ENCODE results near the gene RNF214.

DNA sequence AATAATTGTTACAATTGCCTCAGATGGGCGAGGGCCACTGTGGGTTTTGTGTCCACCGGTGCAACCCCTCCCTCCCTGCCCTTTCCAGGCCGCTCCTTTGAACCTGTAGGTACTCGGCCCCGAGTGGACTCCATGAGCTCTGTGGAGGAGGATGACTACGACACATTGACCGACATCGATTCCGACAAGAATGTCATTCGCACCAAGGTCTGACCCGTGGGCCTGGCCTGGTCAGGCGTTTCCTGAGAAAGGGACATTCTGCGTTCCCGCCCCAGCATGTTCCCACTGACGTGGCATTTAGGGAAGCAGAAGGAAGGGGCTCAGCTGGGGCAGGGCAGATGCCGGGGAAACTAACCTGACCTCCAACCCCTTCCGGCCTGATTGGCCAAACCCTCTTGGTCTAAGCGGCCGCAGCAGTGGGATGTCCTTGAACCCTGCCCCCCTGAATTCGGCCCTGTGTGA lies 43.8 kb upstream of the RNF214 start:
- TF ChIP-seq CTCF (IDR thresholded peaks at IDR 0.05; ENCODE audit: low read depth, low read length, poor library complexity, severe bottlenecking) (no peak), EZH2phosphoT487 (IDR thresholded peaks at IDR 0.05; ENCODE audit: borderline replicate concordance, low read length) (no peak)
